A549 (cell line): ENCODE data around the gene LDLRAD4.

ENCODE experiments used
- CBX8 ChIP-seq: fragments of 200-600 bp; sonication (generic); IDR thresholded peaks from 2 replicates; pipeline ENCODE4 v1.6.1; 2016
- CEBPB ChIP-seq, 2 experiments: fragments of >200 bp in 1 of 2; sonication (Bioruptor Twin) in 1 of 2; formaldehyde crosslinking in 1 of 2; IDR thresholded peaks; 2 replicates each; pipeline ENCODE4 v1.6.1; 2012 to 2016
- CTCF ChIP-seq: fragments of >200 bp; sonication (Bioruptor Twin); formaldehyde crosslinking; IDR thresholded peaks from 3 replicates; pipeline ENCODE4 v1.5.1; 2016
- HMGXB4 ChIP-seq: fragments of 250-450 bp; sonication (Bioruptor Pico); IDR thresholded peaks from 2 replicates; pipeline ENCODE4 v1.5.0; 2021; ENCODE audit warnings: mild to moderate bottlenecking, moderate library complexity, borderline replicate concordance
- HOXA7 ChIP-seq: fragments of 250-450 bp; sonication (Bioruptor Pico); IDR thresholded peaks from 2 replicates; pipeline ENCODE4 v1.5.0; 2020; ENCODE audit warnings: mild to moderate bottlenecking, moderate library complexity
- JUN ChIP-seq, 2 experiments: fragments of >200 bp; sonication (Bioruptor Twin); formaldehyde crosslinking; IDR thresholded peaks; 2 replicates in 1 of 2; 3 replicates in 1 of 2; pipeline ENCODE4 v1.6.1; 2016 to 2017
- KDM1A ChIP-seq: fragments of 200-600 bp; sonication (generic); IDR thresholded peaks from 2 replicates; pipeline ENCODE4 v1.6.1; 2016; ENCODE audit warnings: low read depth, mild to moderate bottlenecking
- PBX3 ChIP-seq: IDR thresholded peaks from 2 replicates; pipeline ENCODE4 v1.6.1; 2012
- POLR2A ChIP-seq: IDR thresholded peaks from 2 replicates; pipeline ENCODE4 v1.6.1; 2012; ENCODE audit warnings: mild to moderate bottlenecking, low read length
- RCOR1 ChIP-seq: fragments of 150-350 bp; IDR thresholded peaks from 2 replicates; pipeline ENCODE4 v1.6.1; 2014; ENCODE audit warnings: antibody characterized with exemption, low read length, low read depth
- RNF2 ChIP-seq: fragments of 200-600 bp; sonication (generic); IDR thresholded peaks from 2 replicates; pipeline ENCODE4 v1.6.1; 2016; ENCODE audit warnings: low read depth, mild to moderate bottlenecking, antibody characterized with exemption, moderate library complexity, borderline replicate concordance
- SREBF2 ChIP-seq: fragments of 450-650 bp; IDR thresholded peaks from 2 replicates; pipeline ENCODE4 v1.6.1; 2014; ENCODE audit warnings: mild to moderate bottlenecking, moderate library complexity
- TP53 ChIP-seq: fragments of 250-450 bp; sonication (Bioruptor Pico); IDR thresholded peaks from 2 replicates; pipeline ENCODE4 v1.5.0; 2021; ENCODE audit warnings: mild to moderate bottlenecking, moderate library complexity
- TF ChIP-seq, protein P1 (sequence below): fragments of 250-450 bp; sonication (Bioruptor Pico); IDR thresholded peaks from 2 replicates; pipeline ENCODE4 v1.5.0; 2020; ENCODE audit warnings: low read depth, mild to moderate bottlenecking, moderate library complexity

GRCh38 chr18:13542520-13542847 lies 323.9 kb downstream of the LDLRAD4 start:
- TF ChIP-seq CTCF (no peak), POLR2A (no peak), HMGXB4 (CRISPR knock-in tag) (no peak), CBX8 (no peak), CEBPB (IDR thresholded peaks at IDR 0.05) (no peak), HOXA7 (no peak), TP53 (CRISPR knock-in tag) (no peak), JUN (IDR thresholded peaks at IDR 0.05) (no peak), KDM1A (no peak), RCOR1 (no peak), RNF2 (no peak), SREBF2 (no peak), PBX3 (no peak)
- TF ChIP-seq, protein P1, sequence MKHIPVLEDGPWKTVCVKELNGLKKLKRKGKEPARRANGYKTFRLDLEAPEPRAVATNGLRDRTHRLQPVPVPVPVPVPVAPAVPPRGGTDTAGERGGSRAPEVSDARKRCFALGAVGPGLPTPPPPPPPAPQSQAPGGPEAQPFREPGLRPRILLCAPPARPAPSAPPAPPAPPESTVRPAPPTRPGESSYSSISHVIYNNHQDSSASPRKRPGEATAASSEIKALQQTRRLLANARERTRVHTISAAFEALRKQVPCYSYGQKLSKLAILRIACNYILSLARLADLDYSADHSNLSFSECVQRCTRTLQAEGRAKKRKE (CRISPR knock-in tag) = no peak
